Body of pancreas (tissue), 4 donors: ENCODE measurements around the gene AMMECR1L. TPM values are rescaled to one million over a fixed set of nuclear protein-coding genes. Genes with fewer than 3 reads are reported as not detected.

Experiments
- ATAC-seq: fragments of 150-250 bp; one replicate; pipeline ENCODE4 v1.9.1; 2016
- DNase-seq, 4 donors: peaks; one replicate each; pipeline ENCODE4 v3.0.0-alpha.2; 2019
- H3K27ac ChIP-seq, 4 donors: fragments of 200-600 bp; sonication (generic); 1 replicate in 3 of 4; 2 replicates in 1 of 4; pipeline versions ENCODE4 v1.5.1 to v1.6.1; 2016 to 2019; ENCODE audit warnings: mild to moderate bottlenecking in 1 of 4, mixed read lengths in 1 of 4, moderate library complexity in 1 of 4
- H3K27me3 ChIP-seq, 2 donors: fragments of 200-600 bp; sonication (generic); one replicate each; pipeline ENCODE4 v1.6.0; 2016; ENCODE audit warnings: mild to moderate bottlenecking in 1 of 2
- H3K36me3 ChIP-seq, 2 donors: fragments of 200-600 bp; sonication (generic); replicated peaks in 1 of 2; 2 replicates each; pipeline ENCODE4 v1.5.1; 2016; ENCODE audit warnings: low read depth in 2 of 2; ENCODE audit not compliant: insufficient read depth in 1 of 2
- H3K4me1 ChIP-seq: fragments of 200-600 bp; sonication (generic); one replicate; pipeline ENCODE4 v1.6.0; 2016
- H3K4me3 ChIP-seq, 2 donors: fragments of 200-600 bp; sonication (generic); 1 replicate in 1 of 2; 2 replicates in 1 of 2; pipeline ENCODE4 v1.5.1; 2016 to 2019
- H3K9me3 ChIP-seq, 3 donors: fragments of 200-600 bp; sonication (generic); 1 replicate in 2 of 3; 2 replicates in 1 of 3; pipeline ENCODE4 v1.5.1; 2016
- POLR2A ChIP-seq, 3 donors: fragments of 450-650 bp; IDR thresholded peaks; one replicate each; pipeline ENCODE4 v1.6.1; 2016; ENCODE audit warnings: antibody characterized with exemption in 3 of 3, mild to moderate bottlenecking in 2 of 3
- WGBS, 2 donors: methylation state at CpG; one replicate each; pipeline ENCODE4 v1.1.5; 2017; 5-methylcytosine and 5-hydroxymethylcytosine counted together
- intact Hi-C: fragments of 100-400 bp; cut with DNase I; formaldehyde crosslinking; loops from one replicate; pipeline ENCODE4 v1.15.1; 2023
- total RNA-seq, 2 donors: library from RNA; depleted of rRNA; stranded (reverse); fragments of >200 nt; gene quantifications; one replicate each; pipeline ENCODE4 v1.1.0, GENCODE V29; 2016
- TF ChIP-seq, protein P1 (sequence below), 7 experiments: fragments of 450-650 bp in 4 of 7; fragments of 200-600 bp in 3 of 7; sonication (generic) in 3 of 7; IDR thresholded peaks; one replicate each; pipeline ENCODE4 v1.5.1; 2016 to 2019; ENCODE audit warnings: antibody characterized with exemption in 7 of 7

AMMECR1L gene
- total RNA-seq, 2 donors from 2014 or later: 6.2 to 9.2 TPM

DNA sequence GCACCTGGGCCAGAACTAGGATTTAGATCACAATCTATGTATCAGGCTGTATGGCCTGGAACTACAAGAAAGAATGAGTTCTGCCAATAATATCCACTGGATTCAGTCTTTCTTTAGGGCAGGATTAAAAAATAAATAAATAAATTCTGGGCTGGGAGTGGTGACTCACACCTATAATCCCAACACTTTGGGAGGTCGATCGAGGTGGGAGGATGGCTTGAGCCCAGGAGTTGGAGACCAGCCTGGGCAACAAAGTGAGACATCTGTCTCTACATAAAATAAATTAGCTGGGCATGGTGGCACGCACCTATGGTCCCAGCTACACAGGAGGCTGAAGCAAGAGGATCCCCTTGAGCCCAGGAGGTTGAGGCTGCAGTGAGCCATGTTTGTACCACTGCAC, 8.1 kb downstream of the AMMECR1L start:
- WGBS, 2 donors: 91 to 95% methylated on average over 3 of the region's 3 CpGs
- H3K4me1 ChIP-seq: peaks cover 9% of the 10 kb centered on the region
- H3K27ac ChIP-seq: no peak overlapping the region
- H3K9me3 ChIP-seq: no peaks in the 10 kb centered on the region
- intact Hi-C loops: no loop called here
- H3K27me3 ChIP-seq: no peaks in the 10 kb centered on the region
- ATAC-seq (no peak), DNase-seq (no peak)
- H3K36me3 ChIP-seq: peaks cover 0 to 12% of the 10 kb centered on the region in 2 donors
- no peak overlapping the region for H3K4me3 ChIP-seq
- TF ChIP-seq, protein P1, sequence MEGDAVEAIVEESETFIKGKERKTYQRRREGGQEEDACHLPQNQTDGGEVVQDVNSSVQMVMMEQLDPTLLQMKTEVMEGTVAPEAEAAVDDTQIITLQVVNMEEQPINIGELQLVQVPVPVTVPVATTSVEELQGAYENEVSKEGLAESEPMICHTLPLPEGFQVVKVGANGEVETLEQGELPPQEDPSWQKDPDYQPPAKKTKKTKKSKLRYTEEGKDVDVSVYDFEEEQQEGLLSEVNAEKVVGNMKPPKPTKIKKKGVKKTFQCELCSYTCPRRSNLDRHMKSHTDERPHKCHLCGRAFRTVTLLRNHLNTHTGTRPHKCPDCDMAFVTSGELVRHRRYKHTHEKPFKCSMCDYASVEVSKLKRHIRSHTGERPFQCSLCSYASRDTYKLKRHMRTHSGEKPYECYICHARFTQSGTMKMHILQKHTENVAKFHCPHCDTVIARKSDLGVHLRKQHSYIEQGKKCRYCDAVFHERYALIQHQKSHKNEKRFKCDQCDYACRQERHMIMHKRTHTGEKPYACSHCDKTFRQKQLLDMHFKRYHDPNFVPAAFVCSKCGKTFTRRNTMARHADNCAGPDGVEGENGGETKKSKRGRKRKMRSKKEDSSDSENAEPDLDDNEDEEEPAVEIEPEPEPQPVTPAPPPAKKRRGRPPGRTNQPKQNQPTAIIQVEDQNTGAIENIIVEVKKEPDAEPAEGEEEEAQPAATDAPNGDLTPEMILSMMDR (IDR thresholded peaks at IDR 0.05): no peak
- no peak for TF ChIP-seq POLR2A (IDR thresholded peaks at IDR 0.05)

DNA sequence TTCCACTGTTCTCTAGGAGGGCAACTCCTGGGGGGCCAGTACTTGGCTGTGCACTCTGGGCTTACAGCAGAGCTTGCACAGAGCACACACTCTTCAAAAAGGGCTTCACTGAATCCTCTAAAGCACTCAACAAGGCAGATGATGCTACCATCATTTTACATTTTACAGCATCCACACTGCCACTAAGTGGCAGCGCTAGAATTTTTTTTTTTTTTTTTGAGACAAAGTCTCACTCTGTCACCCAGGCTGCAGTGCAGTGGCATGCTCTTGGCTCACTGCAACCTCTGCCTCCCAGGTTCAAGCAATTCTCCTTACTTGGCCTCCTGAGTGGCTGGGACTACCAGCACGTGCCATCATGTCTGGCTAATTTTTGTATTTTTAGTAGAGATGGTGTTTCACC, 8.6 kb downstream of the AMMECR1L start:
- Histone ChIP-seq H3K27me3 (no peaks in the 10 kb centered on the region), H3K36me3 (peaks cover 0 to 12% of the 10 kb centered on the region in 2 donors), H3K27ac (no peak overlapping the region), H3K9me3 (no peaks in the 10 kb centered on the region), H3K4me1 (peaks cover 9% of the 10 kb centered on the region), H3K4me3 (no peak overlapping the region)
- intact Hi-C loops: no loop called here
- WGBS, 2 donors: 94% methylated on average over 2 of the region's 2 CpGs
- ATAC-seq (no peak), DNase-seq (no peak)
- TF ChIP-seq, protein P1 (IDR thresholded peaks at IDR 0.05): no peak
- TF ChIP-seq POLR2A (IDR thresholded peaks at IDR 0.05): no peak

DNA sequence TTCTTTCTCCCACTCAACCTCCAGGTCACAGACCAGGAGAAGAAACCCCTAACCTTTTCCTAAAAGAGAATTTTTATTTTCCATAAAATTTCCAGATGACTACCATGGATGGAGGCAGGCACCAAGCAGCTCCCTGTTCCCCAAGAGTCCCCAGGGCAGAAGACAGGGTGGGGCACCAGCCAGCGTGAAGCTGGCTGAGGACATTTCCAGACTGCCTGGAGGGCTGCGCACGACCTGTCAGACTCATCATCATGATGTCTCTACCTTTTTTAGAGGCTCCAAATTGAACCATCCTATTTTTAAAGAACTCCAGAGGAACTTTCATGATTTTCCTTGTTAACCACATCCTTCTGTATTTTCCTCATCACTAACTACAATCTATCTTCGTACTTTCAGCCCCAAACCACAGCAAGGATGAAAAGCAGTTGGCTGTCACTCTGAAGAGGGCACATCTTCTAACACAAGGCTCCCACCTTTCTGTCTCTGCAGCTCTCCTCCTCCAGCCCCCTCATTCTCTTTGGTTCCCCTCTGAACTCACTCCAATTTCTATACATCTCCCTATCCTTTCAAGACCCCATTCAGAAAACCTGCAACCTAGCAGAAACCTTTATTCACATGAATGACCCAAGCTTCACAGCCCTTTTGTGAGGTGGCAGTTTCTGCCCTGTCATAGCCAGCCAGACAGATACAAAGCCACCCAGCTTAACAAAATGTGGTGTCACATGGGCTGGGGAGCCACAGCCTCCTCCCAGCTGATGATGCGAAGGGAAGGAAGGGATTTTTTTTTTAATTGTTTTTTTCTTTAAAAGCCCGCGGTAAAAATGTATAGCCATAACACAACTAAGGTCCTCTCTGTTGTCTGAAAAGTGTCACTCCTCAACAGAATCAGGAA, 11.1 kb downstream of the AMMECR1L start:
- TF ChIP-seq, protein P1 (IDR thresholded peaks at IDR 0.05): no peak
- TF ChIP-seq POLR2A (IDR thresholded peaks at IDR 0.05): no peak
- DNase-seq (no peak), ATAC-seq (no peak)
- 72 to 83% methylated on average over 7 of the region's 7 CpGs for WGBS, 2 donors
- peaks cover 3 to 15% of the 10 kb centered on the region in 2 donors for H3K36me3 ChIP-seq
- no peak overlapping the region for H3K4me3 ChIP-seq
- intact Hi-C loops: no loop called here
- H3K27me3 ChIP-seq: no peaks in the 10 kb centered on the region
- H3K9me3 ChIP-seq: no peaks in the 10 kb centered on the region
- no peaks in the 10 kb centered on the region for H3K4me1 ChIP-seq
- H3K27ac ChIP-seq: no peak overlapping the region

DNA sequence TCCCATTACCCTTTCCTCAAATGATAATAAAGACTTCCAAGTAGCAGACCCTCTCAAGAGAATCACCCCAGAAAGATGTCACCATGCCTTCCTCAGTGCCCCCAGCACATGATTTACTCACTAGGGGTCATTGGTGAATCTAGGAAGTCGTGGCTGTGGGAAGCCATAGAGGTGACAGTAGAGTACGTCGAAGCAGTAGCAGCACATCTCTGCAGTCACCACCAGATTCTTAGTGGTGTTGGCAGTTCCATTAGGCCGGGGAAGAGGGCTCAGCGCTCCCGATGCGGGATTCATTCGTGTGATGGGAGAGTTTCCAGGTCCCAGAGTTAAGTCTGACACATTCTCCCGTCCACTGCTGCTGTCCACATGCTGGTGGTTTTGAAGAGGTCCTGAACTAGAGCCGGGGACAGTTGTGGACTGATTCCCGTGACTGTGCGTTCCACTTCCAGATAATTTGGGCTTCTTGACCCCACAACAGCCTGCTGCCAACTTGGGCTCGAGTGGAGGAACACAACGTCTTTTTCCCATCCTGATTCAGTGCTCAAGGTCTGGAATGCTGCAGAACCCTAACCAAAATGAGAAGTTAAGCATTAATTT, 12.0 kb downstream of the AMMECR1L start:
- no peak for TF ChIP-seq POLR2A (IDR thresholded peaks at IDR 0.05)
- TF ChIP-seq, protein P1 (IDR thresholded peaks at IDR 0.05): no peak
- intact Hi-C loops: no loop called here
- H3K9me3 ChIP-seq: no peaks in the 10 kb centered on the region
- 79 to 85% methylated on average over 13 to 14 of the region's 14 CpGs for WGBS, 2 donors
- DNase-seq (no peak), ATAC-seq (no peak)
- no peaks in the 10 kb centered on the region for H3K4me1 ChIP-seq
- H3K27me3 ChIP-seq: no peaks in the 10 kb centered on the region
- no peak overlapping the region for H3K4me3 ChIP-seq
- peaks cover 6 to 17% of the 10 kb centered on the region in 2 donors for H3K36me3 ChIP-seq
- H3K27ac ChIP-seq: no peak overlapping the region
